Left cardiac atrium (tissue), 4 donors: ENCODE measurements around the gene TC2N. TPM values are rescaled to one million over a fixed set of nuclear protein-coding genes. Genes with fewer than 3 reads are reported as not detected.
"Not testable (repeated sequence)": the region's sequence is repeated elsewhere in the genome, so short reads cannot be mapped to it uniquely, and the experiment has no call there.

ENCODE experiments used
- ATAC-seq, 2 donors: fragments of 200-7000 bp; cut with Tn5 transposase; one replicate each; pipeline ENCODE4 v1.9.1; 2020; ENCODE audit warnings: mild to moderate bottlenecking in 2 of 2, moderate library complexity in 2 of 2
- DNase-seq: peaks from one replicate; pipeline ENCODE4 v3.0.0-alpha.2; 2020
- intact Hi-C, 2 donors: fragments of 100-400 bp; cut with DNase I; formaldehyde crosslinking; loops; one replicate each; pipeline versions ENCODE4 v1.14.1 to v1.15.1; 2022 to 2023
- total RNA-seq, 2 donors: library from RNA; stranded (reverse); fragmentation: NEBNext Ultra II Directional; extraction: Animal tissue kit (Norgen Biotek cat#: 25700); gene quantifications; one replicate each; pipeline ENCODE4 v1.2.1, GENCODE V29; 2021
- donor health status: DM: no; HTN: yes; CAD: no.
- donor health status: DM: no; HTN: yes; CAD: no; lungs with severe emphysema.
- donor health status: DM: yes; HTN: yes; CAD: no.
- donor health status: Dilated cardiomyopathy.

The TC2N gene
- total RNA-seq, 2 donors from 2014 or later, result 9.8 to 20.8 TPM

DNA sequence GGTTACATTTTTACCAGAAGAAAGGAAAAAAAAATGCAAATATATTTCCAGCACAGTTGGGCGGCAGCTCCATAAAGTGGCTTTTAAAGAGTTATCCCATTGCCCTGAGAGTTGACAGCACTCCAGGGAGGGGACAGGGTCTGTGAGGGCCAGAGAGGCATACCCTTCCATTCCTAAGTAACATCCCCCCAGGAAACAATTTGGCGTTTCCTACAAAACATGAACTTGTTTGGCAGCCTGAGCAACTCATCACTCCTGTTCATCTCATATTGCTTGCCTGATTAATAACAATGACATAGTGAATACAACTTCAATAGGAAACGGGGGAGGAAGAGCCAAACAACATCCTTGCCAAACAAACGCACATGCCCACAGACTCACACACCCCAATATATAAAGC, 23.3 kb downstream of the TC2N start:
- intact Hi-C loops, result no loop called here
- no peak for ATAC-seq
- DNase-seq, result no peak

DNA sequence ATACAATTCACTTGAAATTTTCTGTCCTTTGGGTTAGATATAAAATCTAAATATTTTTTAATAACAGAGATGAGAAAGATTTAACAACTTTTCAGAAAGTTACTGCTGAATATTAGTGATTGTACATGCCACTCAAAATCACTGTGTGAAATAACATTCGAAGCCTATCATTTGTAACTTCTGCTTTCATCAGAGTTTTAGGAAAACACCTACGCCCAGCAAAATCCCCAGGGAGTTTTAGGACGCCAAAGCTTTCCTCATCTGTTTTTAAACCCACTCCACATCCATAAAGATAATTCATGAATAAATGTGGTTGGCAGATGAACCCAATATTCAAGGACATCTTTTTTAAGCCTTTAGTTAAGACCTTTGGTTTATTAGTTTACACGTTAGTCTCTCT, 23.9 kb downstream of the TC2N start:
- no peak for ATAC-seq
- intact Hi-C loops, result no loop called here
- DNase-seq, result no peak

DNA sequence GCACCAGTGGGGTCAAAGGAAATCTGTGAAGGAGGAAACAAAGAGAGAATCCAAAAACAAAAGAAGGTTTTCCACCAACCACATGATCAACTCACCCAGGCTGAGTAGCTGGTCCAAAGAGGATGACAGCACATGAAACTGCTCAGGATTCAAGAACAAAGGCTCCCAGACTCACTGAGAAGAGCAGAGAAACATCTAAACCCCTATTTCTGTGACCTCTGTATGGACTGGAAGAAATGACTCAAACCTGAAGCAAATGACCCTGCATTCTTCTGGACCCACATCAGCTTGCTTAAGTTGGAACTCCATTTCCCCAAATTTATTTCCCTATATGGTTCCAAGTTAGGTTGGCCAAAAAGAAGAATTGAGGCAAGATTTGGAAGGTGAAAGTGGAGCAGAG, 26.3 kb downstream of the TC2N start:
- intact Hi-C loops, result no loop called here
- ATAC-seq, result no peak
- DNase-seq, result no peak

- DNase-seq, result no peak
- no peak for ATAC-seq
Observed at GRCh38 chr14:91839749-91840148, 27.6 kb downstream of the TC2N start.

GRCh38 chr14:91837076-91837475, 30.3 kb downstream of the TC2N start:
- ATAC-seq, result no peak
- DNase-seq, result no peak
- intact Hi-C loops, result no loop called here

More at GRCh38 chr14:91839749-91840148, 27.6 kb downstream of the TC2N start:
- intact Hi-C loops, result no loop called here

DNA sequence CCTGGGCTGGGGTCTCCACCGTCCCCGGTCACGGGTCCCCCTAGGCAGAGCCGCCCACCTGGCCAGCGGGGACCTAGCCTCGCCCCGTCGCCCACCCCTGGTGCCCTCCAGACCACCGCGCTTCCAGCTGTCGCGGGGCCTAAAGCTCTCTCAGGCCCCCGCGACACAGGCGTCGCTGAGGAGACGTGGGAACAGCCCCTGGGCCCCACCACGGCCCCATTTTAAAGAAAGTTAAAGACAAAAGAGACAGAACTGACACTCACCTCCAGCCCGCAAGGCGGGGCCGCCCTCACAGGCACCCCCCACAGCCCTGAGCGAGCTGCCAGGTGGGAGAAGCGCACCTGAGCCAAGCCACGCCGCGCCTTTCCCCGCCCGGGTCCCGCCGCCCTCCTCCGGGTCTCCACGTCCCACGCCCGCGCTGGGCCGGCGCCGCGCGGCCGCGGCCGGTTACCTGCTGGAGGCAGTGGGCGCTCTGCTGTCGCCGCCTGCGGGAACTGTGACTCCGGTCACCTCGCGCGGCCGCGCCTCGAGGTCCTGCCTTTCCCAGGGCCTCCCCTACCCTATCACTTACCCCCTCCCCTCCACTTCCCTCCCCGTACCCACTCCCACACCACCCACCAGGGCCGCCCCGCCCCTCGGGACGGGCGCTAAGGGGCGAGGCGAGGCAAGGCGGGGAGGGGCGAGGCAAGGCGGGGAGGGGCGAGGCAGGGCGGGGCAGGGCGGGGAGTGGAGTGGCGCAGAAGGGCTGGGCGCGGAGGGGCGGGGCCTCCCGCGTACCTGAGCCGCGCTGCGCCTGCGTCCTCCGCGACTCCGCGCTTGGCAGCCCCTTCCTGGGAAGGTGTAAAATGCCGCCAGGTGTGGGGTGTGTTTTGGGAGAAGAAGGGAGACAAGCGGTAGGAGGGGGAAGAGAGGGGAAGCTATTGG, 31.2 kb downstream of the TC2N start:
- peak; percentile 64 for DNase-seq
- ATAC-seq, result peak; percentile 95 to 98
- intact Hi-C loops, result no loop called here

DNA sequence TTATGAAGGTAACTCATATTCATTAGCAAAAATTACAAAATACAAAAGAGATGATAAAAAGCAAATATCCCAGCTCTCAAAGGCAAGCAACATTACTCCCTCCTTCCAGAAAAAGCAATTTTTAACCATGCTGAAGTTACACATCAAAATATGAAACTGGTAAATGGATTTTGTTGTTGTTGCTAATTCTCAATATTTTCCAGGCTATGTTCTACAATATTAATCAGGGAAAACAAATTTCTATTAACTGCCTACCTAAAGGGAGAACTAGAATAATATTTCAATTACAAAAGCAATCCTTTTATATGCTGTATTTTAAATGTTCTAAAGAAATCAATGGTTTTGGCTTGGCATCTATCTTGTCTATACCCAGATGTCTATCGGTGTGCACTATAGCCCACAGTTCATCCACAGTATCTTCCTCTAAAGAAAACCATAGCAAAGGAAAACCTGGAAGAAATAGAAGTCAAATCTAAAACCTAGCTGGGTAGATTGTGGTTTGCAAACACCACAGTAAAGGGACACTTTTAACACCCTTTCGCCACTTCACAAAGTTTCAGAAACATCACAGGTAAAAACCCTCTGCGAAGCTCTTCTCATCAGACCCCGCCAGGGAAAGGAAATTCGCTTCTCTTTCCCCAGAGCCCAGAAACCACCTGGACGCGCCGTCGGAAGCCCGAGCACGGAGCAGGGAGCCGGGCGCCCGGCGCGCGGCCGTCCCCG, 32.0 kb downstream of the TC2N start:
- intact Hi-C loops, result no loop called here

DNA sequence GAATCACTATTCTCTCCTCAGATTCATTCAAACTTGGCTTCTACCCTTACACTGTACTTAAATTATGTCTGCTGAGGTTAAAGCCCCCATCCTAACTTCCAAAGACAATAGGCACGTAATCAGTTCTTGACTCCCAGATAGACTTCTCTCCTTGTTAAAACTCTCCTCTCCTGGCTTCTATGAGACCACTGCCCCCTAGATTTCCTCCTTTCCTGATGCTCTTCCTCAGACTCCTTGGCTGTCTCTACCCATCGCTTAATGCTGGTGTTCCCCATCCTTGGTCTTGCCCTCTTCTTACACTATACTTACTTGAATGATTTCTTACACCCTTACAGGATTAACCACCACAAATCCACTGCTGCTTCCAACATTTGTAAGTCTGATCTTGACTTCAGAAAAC, 32.8 kb downstream of the TC2N start:
- no peak for DNase-seq
- ATAC-seq, result no peak
- intact Hi-C loops, result no loop called here

More for the DNA sequence above, 32.0 kb downstream of the TC2N start:
- peak in 1 of 2 donors; percentile 1 for ATAC-seq
- no peak for DNase-seq

GRCh38 chr14:91831337-91831736, 36.0 kb downstream of the TC2N start:
- ATAC-seq (no peak), DNase-seq (no peak)
- intact Hi-C loops, result no loop called here

GRCh38 chr14:91830777-91831176, 36.6 kb downstream of the TC2N start:
- intact Hi-C loops, result no loop called here
- no peak for ATAC-seq

DNA sequence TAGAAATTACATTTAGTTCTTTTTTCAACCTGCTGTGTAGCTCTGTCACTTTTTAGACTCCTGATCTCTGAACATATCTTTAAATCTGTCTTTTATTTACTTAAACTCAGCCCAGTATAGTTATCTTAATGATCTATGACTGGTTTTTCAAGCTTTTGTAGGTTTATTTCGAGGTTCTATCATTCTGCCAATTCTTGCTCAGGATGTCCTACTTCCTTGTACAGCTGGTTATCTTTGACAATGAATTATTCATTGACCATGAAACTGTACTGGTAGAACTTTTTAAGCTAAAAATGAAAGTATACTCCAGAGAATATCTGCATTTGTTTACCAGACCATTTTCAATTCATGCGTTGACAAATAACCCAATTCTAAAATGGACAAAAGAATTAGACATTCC, 37.8 kb downstream of the TC2N start:
- ATAC-seq (no peak), DNase-seq (no peak)
- intact Hi-C loops, result no loop called here

More at GRCh38 chr14:91830777-91831176, 36.6 kb downstream of the TC2N start:
- DNase-seq, result no peak

DNA sequence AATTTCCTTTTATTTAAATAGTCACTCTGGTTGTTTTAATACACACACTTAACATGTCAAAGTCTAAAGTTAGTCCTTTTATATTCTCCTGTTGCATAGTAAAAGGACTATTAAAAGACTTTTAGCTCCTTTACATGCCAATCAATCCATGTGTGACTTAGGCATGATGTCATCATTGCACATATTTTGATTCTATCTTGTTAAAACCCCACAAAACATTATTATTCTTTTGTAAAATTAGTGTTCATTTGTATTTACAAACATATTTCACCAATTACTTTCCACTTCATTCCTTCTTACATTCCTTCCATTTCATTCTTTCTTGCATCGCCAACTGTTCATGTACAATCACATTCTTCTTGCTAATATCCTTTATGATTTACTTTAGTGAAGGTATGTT, 39.6 kb downstream of the TC2N start:
- ATAC-seq (no peak), DNase-seq (no peak)
- intact Hi-C loops, result no loop called here

DNA sequence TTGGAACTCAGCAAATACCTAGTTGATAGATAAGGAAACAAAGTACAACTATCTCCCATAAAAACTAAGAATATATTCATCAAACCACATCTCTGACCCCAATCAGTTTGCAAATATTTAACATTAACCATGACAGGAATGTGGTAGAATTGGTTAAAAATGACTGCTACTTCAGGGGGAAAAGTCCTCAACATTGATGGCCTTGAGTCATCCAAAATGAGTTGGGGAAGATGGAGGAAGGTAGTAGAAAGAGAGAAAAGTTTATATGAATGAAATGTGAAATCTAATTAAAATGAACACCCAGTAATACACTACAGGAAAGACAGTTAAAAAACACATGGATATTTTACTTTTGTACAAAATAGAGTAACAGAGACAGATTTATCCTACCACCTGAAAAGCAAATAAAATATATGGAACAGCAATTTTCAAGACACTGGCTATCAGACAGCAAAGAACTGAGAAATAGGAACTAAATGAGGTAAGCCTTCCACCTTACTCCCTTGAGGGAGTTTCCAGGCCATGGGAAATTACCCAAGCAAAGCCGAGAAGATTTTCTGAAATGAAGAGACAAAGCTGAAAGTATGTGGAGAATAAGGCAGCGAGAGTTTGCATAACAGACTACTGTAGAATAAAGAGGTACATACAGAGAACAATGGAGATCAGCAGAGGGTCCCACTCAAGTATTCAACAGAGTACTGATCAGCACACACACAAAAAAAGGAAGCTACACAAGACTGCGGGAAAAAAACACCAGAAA, 49.6 kb downstream of the TC2N start:
- ATAC-seq, result no peak

DNA sequence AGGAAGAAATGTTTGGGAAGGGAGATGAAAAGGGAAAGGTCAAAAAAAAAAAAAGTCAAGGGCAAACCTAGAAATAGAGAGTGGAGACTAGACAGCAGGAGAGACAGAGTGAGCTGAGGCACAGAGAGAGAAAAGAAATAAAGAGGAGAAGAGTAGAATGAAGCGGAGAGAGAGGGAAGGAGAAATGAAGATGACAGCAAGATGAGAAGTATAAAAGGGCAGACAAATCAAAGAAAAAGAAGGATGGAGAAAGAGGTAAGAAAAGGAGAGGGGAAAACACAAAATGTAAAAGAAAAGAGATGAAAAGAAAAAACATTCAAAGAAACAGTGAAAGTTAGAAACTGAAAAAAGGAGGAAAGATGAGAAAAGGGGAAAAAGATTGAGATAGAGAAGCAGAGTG, 53.0 kb downstream of the TC2N start:
- intact Hi-C loops, result no loop called here
- ATAC-seq (no peak), DNase-seq (no peak)

More for the DNA sequence above, 49.6 kb downstream of the TC2N start:
- DNase-seq, result no peak
- intact Hi-C loops, result no loop called here

DNA sequence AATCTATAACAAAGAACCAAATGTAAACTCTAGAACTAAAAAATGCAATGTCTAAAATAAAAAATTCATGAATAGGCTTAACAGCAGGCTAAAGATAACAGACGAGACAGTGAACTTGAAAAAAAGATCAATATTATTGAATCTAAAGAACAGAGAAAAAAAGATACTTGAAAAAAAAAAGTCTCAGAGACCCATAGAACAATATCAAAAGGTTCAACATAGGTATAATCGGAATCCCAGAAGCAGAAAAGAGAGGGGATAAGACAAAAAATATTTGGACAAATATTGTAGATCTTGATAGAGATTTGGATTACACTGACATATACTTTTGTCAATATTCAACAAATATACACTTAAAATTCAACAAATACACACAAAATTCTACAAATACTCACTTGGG, 56.6 kb downstream of the TC2N start:
- ATAC-seq (no peak), DNase-seq (no peak)

GRCh38 chr14:91806716-91807115, 60.6 kb downstream of the TC2N start:
- intact Hi-C loops, result no loop called here
- ATAC-seq, result no peak
- DNase-seq, result no peak

More for the DNA sequence above, 56.6 kb downstream of the TC2N start:
- intact Hi-C loops, result no loop called here

- ATAC-seq, intact Hi-C loops, DNase-seq: not testable (repeated sequence)
Observed at GRCh38 chr14:91806094-91806493, 61.2 kb downstream of the TC2N start.

GRCh38 chr14:91805659-91806058, 61.7 kb downstream of the TC2N start:
- DNase-seq, result no peak
- intact Hi-C loops, result no loop called here
- ATAC-seq, result no peak

- intact Hi-C loops, result no loop called here
- ATAC-seq (no peak), DNase-seq (no peak)
Observed at GRCh38 chr14:91801358-91801757, 66.0 kb downstream of the TC2N start.
